OCI-LY1 (cell line): ENCODE data around the gene MAP2K7.

Source experiments
- H2AFZ ChIP-seq: fragments of 200-600 bp; sonication (generic), shearing (Covaris generic); 2 replicates; pipeline ENCODE4 v1.6.0; 2014; ENCODE audit warnings: antibody characterized with exemption, mild to moderate bottlenecking, low read length
- H3F3A ChIP-seq: fragments of 200-600 bp; sonication (generic), shearing (Covaris generic); 2 replicates; pipeline ENCODE4 v1.6.0; 2014; ENCODE audit warnings: mild to moderate bottlenecking, antibody characterized with exemption, low read length, moderate library complexity; ENCODE audit not compliant: insufficient read depth
- H3K27ac ChIP-seq: fragments of 200-600 bp; sonication (generic); 2 replicates; pipeline ENCODE4 v1.5.1; 2014; ENCODE audit warnings: low read length, mixed run types, mild to moderate bottlenecking, low read depth; ENCODE audit not compliant: poor library complexity, severe bottlenecking
- H3K27me3 ChIP-seq: fragments of 200-600 bp; sonication (generic); 2 replicates; pipeline ENCODE4 v1.6.0; 2014; ENCODE audit warnings: antibody characterized with exemption, mild to moderate bottlenecking, low read length, moderate library complexity; ENCODE audit not compliant: insufficient read depth
- H3K36me3 ChIP-seq: fragments of 200-600 bp; sonication (generic); 2 replicates; pipeline ENCODE4 v1.6.1; 2014; ENCODE audit warnings: mild to moderate bottlenecking, antibody characterized with exemption, low read length, moderate library complexity, mixed read lengths; ENCODE audit not compliant: insufficient read depth
- H3K4me1 ChIP-seq: fragments of 200-600 bp; sonication (generic); 2 replicates; pipeline ENCODE4 v1.5.1; 2014; ENCODE audit warnings: mild to moderate bottlenecking, low read length, moderate library complexity; ENCODE audit not compliant: insufficient read depth, severe bottlenecking
- H3K4me2 ChIP-seq: fragments of 200-600 bp; sonication (generic), shearing (Covaris generic); 2 replicates; pipeline ENCODE4 v1.6.1; 2014; ENCODE audit warnings: low read length
- H3K4me3 ChIP-seq: fragments of 200-600 bp; sonication (generic); 2 replicates; pipeline ENCODE4 v1.5.1; 2014; ENCODE audit warnings: low read length, low read depth, mild to moderate bottlenecking, mixed read lengths; ENCODE audit not compliant: poor library complexity, severe bottlenecking
- H3K79me2 ChIP-seq: fragments of 200-600 bp; shearing (Covaris generic); 2 replicates; pipeline ENCODE4 v1.6.1; 2016; ENCODE audit warnings: mixed run types, low read length, mixed read lengths; ENCODE audit not compliant: insufficient read depth
- H3K9ac ChIP-seq: fragments of 200-600 bp; sonication (generic), shearing (Covaris generic); 2 replicates; pipeline ENCODE4 v1.6.1; 2014; ENCODE audit warnings: mild to moderate bottlenecking, low read length, mixed read lengths
- H3K9me2 ChIP-seq: fragments of 200-600 bp; sonication (generic), shearing (Covaris generic); 2 replicates; pipeline ENCODE4 v1.6.1; 2014; ENCODE audit warnings: low read depth, mild to moderate bottlenecking, low read length, mixed read lengths
- H3K9me3 ChIP-seq: fragments of 200-600 bp; shearing (Covaris generic); 2 replicates; pipeline ENCODE4 v1.6.1; 2014; ENCODE audit warnings: low read length, mixed read lengths
- H4K20me1 ChIP-seq: fragments of 200-600 bp; sonication (generic), shearing (Covaris generic); 2 replicates; pipeline ENCODE4 v1.6.0; 2016; ENCODE audit warnings: mild to moderate bottlenecking, low read length; ENCODE audit not compliant: insufficient read depth
- CTCF ChIP-seq: fragments of 200-600 bp; sonication (generic), shearing (Covaris generic); IDR thresholded peaks from 2 replicates; pipeline ENCODE4 v1.5.1; 2017; ENCODE audit warnings: mild to moderate bottlenecking, antibody characterized with exemption, low read length, moderate library complexity, mixed read lengths
- EZH2 ChIP-seq: fragments of 200-600 bp; sonication (generic), shearing (Covaris generic); IDR thresholded peaks from 2 replicates; pipeline ENCODE4 v1.8.0; 2017; ENCODE audit warnings: borderline replicate concordance, mixed run types, mild to moderate bottlenecking, antibody characterized with exemption, low read length, moderate library complexity, mixed read lengths

The MAP2K7 gene

GRCh38 chr19:7924241-7924640 lies 20.6 kb downstream of the MAP2K7 start:
- H3K4me2 ChIP-seq = no peak overlapping the region
- H3K36me3 ChIP-seq = peaks cover 14% of the 10 kb centered on the region
- H3K9me2 ChIP-seq = no peaks in the 10 kb centered on the region
- no peaks in the 10 kb centered on the region for H4K20me1 ChIP-seq
- no peaks in the 10 kb centered on the region for H3K79me2 ChIP-seq
- H3K27me3 ChIP-seq = no peaks in the 10 kb centered on the region; the same call in 1 of the 2 replicates
- H3K27ac ChIP-seq = no peak overlapping the region
- no peaks in the 10 kb centered on the region for H3K9me3 ChIP-seq
- peaks cover 27% of the 10 kb centered on the region for H3K4me1 ChIP-seq
- H3K9ac ChIP-seq = no peak overlapping the region
- H3K4me3 ChIP-seq = no peak overlapping the region
- TF ChIP-seq CTCF = no peak
- TF ChIP-seq EZH2 = no peak
- no peaks in the 10 kb centered on the region for H3F3A ChIP-seq
- H2AFZ ChIP-seq = no peak overlapping the region

- no peak overlapping the region for H3K9ac ChIP-seq
- no peaks in the 10 kb centered on the region for H3F3A ChIP-seq
- H3K9me3 ChIP-seq = no peaks in the 10 kb centered on the region
- no peaks in the 10 kb centered on the region for H3K79me2 ChIP-seq
- H3K36me3 ChIP-seq = peaks cover 17% of the 10 kb centered on the region
- no peak overlapping the region for H3K27ac ChIP-seq
- no peaks in the 10 kb centered on the region for H4K20me1 ChIP-seq
- no peak overlapping the region for H3K4me3 ChIP-seq
- peak overlapping the region; percentile 77 for H3K4me2 ChIP-seq
- TF ChIP-seq EZH2 (no peak), CTCF (no peak)
- H2AFZ ChIP-seq = no peak overlapping the region
- H3K9me2 ChIP-seq = no peaks in the 10 kb centered on the region
- H3K27me3 ChIP-seq = no peaks in the 10 kb centered on the region; the same call in 1 of the 2 replicates
- peaks cover 22% of the 10 kb centered on the region for H3K4me1 ChIP-seq
Measured at GRCh38 chr19:7924651-7925170, 21.0 kb downstream of the MAP2K7 start.

GRCh38 chr19:7925171-7925851 lies 21.6 kb downstream of the MAP2K7 start:
- peaks cover 20% of the 10 kb centered on the region for H3K4me1 ChIP-seq
- no peaks in the 10 kb centered on the region for H3F3A ChIP-seq
- H4K20me1 ChIP-seq = no peaks in the 10 kb centered on the region
- peak overlapping the region; percentile 43; the same call in 1 of the 2 replicates for H3K9ac ChIP-seq
- H3K79me2 ChIP-seq = no peaks in the 10 kb centered on the region
- H3K36me3 ChIP-seq = peaks cover 17% of the 10 kb centered on the region
- no peak overlapping the region for H2AFZ ChIP-seq
- TF ChIP-seq CTCF (peak; percentile 87), EZH2 (no peak)
- peak overlapping the region; percentile 58 for H3K4me3 ChIP-seq
- peak overlapping the region; percentile 77 for H3K4me2 ChIP-seq
- no peaks in the 10 kb centered on the region for H3K9me2 ChIP-seq
- no peaks in the 10 kb centered on the region for H3K9me3 ChIP-seq
- no peak overlapping the region for H3K27ac ChIP-seq
- no peaks in the 10 kb centered on the region; the same call in 1 of the 2 replicates for H3K27me3 ChIP-seq
